Lower leg skin (tissue), 4 donors: ENCODE measurements around the gene DISC1. TPM values are rescaled to one million over a fixed set of nuclear protein-coding genes. Genes with fewer than 3 reads are reported as not detected.

Experiments used
- DNase-seq, 2 donors: peaks; one replicate each; pipeline ENCODE4 v3.0.0-alpha.2; 2019; ENCODE audit warnings: low spot score in 2 of 2
- H3K4me3 ChIP-seq: fragments of 200-600 bp; sonication (generic); 2 replicates; pipeline ENCODE4 v1.5.1; 2017; ENCODE audit warnings: mild to moderate bottlenecking, low read depth; ENCODE audit not compliant: poor library complexity, severe bottlenecking
- POLR2A ChIP-seq, 2 donors: fragments of 450-650 bp; IDR thresholded peaks; one replicate each; pipeline ENCODE4 v1.6.1; 2016 to 2017; ENCODE audit warnings: antibody characterized with exemption in 2 of 2, mild to moderate bottlenecking in 1 of 2, moderate library complexity in 1 of 2
- WGBS, 2 donors: methylation state at CpG; one replicate each; pipeline ENCODE4 v1.1.5; 2018; 5-methylcytosine and 5-hydroxymethylcytosine counted together
- intact Hi-C: fragments of 100-400 bp; cut with DNase I; formaldehyde crosslinking; loops from one replicate; pipeline ENCODE4 v1.15.0; 2023; ENCODE audit warnings: low total_unique reads
- total RNA-seq, 4 donors: library from RNA; depleted of rRNA; stranded (reverse); fragments of >200 nt; gene quantifications; one replicate each; pipeline ENCODE4 v1.1.0, GENCODE V29; 2016
- TF ChIP-seq, protein P1 (sequence below), 3 donors: fragments of 450-650 bp; IDR thresholded peaks; one replicate each; pipeline ENCODE4 v1.5.1; 2016; ENCODE audit warnings: antibody characterized with exemption in 3 of 3, mild to moderate bottlenecking in 3 of 3, moderate library complexity in 2 of 3

DISC1 gene
- total RNA-seq, 4 donors from 2014 or later: 1.6 to 7.4 (median 3.5) TPM

DNA sequence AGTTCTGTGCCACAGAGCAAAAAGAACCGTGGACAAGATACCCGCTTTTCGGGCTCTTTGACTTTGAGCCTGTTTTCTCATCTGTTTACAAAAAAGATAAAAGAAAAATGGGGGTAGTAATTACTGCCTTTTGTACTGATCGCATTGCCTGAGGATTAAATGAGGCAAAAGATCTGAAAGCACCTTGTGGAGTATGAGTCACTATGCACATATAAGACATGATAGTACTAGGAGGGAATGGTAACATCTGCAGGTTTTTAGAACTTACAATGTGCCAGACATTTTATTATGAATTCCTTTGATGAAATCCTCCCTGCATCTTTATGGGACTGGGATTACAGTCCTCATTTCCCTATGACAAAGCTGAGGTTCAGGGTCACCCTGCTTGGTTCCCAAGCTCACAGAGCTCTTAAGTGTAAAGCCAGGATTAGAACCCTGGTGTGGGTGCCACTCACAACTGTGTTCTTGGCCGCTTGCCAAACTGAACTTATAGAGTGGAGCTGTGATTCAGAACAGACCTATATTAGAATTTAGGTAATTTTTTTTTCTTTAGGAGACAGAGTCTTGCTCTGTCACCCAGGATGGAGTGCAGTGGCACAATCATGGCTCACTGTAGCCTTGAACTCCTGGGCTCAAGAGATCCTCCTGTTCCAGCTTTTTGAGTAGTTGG, 1.8 kb downstream of the DISC1 start:
- intact Hi-C loops: no loop called here
- WGBS, 2 donors: 34 to 43% methylated on average over 5 of the region's 5 CpGs
- DNase-seq: no peak
- TF ChIP-seq, protein P1, sequence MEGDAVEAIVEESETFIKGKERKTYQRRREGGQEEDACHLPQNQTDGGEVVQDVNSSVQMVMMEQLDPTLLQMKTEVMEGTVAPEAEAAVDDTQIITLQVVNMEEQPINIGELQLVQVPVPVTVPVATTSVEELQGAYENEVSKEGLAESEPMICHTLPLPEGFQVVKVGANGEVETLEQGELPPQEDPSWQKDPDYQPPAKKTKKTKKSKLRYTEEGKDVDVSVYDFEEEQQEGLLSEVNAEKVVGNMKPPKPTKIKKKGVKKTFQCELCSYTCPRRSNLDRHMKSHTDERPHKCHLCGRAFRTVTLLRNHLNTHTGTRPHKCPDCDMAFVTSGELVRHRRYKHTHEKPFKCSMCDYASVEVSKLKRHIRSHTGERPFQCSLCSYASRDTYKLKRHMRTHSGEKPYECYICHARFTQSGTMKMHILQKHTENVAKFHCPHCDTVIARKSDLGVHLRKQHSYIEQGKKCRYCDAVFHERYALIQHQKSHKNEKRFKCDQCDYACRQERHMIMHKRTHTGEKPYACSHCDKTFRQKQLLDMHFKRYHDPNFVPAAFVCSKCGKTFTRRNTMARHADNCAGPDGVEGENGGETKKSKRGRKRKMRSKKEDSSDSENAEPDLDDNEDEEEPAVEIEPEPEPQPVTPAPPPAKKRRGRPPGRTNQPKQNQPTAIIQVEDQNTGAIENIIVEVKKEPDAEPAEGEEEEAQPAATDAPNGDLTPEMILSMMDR (IDR thresholded peaks at IDR 0.05): no peak
- TF ChIP-seq POLR2A (IDR thresholded peaks at IDR 0.05): no peak
- H3K4me3 ChIP-seq: no peak overlapping the region

DNA sequence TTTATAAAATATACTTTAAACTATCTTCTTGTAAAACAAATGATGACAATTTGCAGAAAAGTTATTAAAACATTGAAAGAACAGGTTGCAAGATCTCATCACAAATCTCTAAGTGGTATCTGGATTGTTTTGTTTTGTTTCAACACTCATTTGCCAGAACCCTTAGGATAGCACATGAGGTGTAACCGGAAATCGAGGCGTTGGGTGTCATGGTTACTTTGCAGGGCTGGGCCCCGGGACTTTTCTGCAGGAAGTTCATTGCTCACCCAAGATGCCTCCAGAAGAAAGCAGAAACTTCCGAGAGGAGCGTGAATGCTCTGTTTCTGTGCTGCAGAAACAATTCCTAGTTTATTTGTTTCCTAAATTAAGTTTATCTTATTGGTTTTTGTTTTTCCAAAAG, 2.5 kb downstream of the DISC1 start:
- H3K4me3 ChIP-seq: no peak overlapping the region
- WGBS, 2 donors: 26 to 40% methylated on average over 6 of the region's 6 CpGs
- intact Hi-C loops: no loop called here
- no peak for TF ChIP-seq POLR2A (IDR thresholded peaks at IDR 0.05)
- TF ChIP-seq, protein P1 (IDR thresholded peaks at IDR 0.05): no peak
- DNase-seq: peak; percentile 61 to 91

DNA sequence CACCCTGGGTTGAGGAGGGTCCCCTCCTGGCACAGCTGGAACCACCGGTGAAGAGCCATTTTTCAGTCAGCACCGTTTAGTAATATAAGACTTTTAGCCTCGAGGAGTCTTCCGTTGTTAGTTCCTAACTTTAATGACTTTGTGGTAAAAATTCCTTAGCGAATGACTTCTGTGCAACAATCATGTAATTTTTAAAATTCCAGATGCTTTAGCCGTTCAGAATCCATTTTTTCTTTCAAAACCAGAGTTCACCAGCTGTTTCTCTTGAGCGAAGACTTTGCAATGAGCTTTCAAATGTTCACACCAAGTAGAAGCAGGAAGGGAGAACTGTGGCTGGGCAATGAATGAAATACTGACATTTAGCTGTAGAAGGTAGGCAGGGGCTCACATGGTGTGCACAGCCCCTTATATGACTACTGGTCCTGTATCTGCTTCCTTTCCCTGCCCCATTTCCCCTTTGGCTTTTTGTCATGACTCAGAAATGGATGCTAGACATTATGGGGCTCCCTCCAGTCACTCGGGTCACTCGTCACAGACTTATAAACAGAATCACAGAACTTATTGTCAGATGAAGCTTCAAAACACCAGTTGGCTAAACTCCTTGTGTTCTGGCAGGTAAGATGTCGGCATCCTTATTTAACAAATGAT, 4.1 kb downstream of the DISC1 start:
- H3K4me3 ChIP-seq: no peak overlapping the region
- TF ChIP-seq, protein P1 (IDR thresholded peaks at IDR 0.05): no peak
- TF ChIP-seq POLR2A (IDR thresholded peaks at IDR 0.05): no peak
- intact Hi-C loops: no loop called here
- DNase-seq: no peak
- WGBS, 2 donors: 67 to 69% methylated on average over 10 of the region's 10 CpGs

DNA sequence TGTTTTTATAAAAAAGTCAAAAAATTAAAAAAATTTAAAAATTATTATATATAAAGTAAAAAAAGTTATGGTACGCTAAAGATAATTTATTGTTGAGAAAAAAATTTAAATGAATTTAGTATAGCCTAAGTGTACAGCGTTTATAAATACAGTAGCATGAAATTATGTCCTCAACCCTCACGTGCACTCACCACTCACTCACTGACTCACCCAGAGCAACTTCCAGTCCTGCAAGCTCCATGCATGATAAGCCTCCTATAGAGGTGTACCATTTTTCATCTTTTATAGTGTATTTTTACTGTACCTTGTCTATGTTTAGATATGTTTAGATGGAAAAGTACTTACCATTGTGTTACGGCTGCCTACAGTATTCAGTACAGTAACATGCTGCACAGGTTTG, 5.1 kb downstream of the DISC1 start:
- WGBS, 2 donors: 90% methylated on average over 4 of the region's 4 CpGs
- intact Hi-C loops: no loop called here
- TF ChIP-seq POLR2A (IDR thresholded peaks at IDR 0.05): no peak
- TF ChIP-seq, protein P1 (IDR thresholded peaks at IDR 0.05): no peak
- no peak overlapping the region for H3K4me3 ChIP-seq
- DNase-seq: no peak

DNA sequence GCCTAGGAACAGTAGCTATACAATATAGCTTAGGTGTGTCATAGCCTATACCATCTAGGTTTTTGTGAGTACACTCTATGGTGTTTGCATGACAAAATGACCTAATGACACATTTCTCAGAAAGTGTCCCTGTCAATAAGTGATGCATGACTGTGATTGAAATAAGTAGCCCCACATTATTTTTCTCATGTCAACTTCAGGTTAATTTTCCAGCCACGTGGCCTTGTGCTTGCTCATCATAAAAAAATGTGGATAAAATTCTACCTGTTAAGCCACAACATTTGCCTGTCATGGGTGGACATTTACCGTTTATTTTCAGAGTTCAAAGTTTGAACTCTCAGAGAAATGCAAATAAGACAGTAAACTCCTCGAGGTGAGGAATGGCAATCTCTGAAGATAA, 5.5 kb downstream of the DISC1 start:
- no peak for TF ChIP-seq POLR2A (IDR thresholded peaks at IDR 0.05)
- TF ChIP-seq, protein P1 (IDR thresholded peaks at IDR 0.05): no peak
- WGBS, 2 donors: 74 to 83% methylated on average over 3 of the region's 3 CpGs
- DNase-seq: no peak
- H3K4me3 ChIP-seq: no peak overlapping the region
- intact Hi-C loops: no loop called here
